Subcutaneous adipose tissue (tissue), 4 donors: ENCODE measurements around the gene UBE2E2. TPM values are rescaled to one million over a fixed set of nuclear protein-coding genes. Genes with fewer than 3 reads are reported as not detected.

Experiments
- total RNA-seq, 4 donors: library from RNA; depleted of rRNA; stranded (reverse); fragments of >200 nt; gene quantifications; one replicate each; pipeline ENCODE4 v1.1.0, GENCODE V29; 2016
- TF ChIP-seq, protein P1 (sequence below): fragments of 450-650 bp; IDR thresholded peaks from one replicate; pipeline ENCODE4 v1.5.1; 2016; ENCODE audit warnings: low read depth, mild to moderate bottlenecking, control low read depth, antibody characterized with exemption, moderate library complexity

The UBE2E2 gene
- total RNA-seq, 4 donors from 2014 or later = 48.0 to 89.0 (median 63.4) TPM

DNA sequence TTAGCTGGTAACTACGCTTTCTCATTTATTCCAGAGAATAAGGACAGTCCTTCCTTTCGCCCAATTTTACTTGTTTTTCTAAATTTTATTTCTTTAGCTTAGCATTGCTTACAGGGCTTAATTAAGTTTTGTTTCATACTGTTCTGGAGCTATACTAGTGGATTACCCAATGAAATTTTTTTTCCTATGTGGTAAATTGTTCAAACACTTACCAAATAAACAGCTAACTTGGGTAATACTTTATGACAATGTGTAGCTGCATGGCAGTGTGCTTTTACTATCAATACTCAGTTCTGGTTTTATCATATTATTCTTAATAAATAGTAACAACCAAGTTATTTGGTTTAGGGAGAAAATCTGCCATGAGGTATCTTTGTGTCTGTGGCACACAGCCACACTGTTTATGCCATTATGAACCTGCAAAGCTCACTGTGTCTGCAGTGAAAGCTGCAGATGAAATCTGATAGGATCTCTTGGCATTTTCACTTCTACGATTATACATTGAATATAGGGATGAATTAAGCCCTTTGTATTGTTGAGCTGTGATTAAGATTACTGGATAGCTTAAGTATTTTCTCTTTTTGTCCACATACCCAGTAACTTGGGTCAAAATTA, 37.2 kb downstream of the UBE2E2 start:
- TF ChIP-seq, protein P1, sequence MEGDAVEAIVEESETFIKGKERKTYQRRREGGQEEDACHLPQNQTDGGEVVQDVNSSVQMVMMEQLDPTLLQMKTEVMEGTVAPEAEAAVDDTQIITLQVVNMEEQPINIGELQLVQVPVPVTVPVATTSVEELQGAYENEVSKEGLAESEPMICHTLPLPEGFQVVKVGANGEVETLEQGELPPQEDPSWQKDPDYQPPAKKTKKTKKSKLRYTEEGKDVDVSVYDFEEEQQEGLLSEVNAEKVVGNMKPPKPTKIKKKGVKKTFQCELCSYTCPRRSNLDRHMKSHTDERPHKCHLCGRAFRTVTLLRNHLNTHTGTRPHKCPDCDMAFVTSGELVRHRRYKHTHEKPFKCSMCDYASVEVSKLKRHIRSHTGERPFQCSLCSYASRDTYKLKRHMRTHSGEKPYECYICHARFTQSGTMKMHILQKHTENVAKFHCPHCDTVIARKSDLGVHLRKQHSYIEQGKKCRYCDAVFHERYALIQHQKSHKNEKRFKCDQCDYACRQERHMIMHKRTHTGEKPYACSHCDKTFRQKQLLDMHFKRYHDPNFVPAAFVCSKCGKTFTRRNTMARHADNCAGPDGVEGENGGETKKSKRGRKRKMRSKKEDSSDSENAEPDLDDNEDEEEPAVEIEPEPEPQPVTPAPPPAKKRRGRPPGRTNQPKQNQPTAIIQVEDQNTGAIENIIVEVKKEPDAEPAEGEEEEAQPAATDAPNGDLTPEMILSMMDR = no peak

DNA sequence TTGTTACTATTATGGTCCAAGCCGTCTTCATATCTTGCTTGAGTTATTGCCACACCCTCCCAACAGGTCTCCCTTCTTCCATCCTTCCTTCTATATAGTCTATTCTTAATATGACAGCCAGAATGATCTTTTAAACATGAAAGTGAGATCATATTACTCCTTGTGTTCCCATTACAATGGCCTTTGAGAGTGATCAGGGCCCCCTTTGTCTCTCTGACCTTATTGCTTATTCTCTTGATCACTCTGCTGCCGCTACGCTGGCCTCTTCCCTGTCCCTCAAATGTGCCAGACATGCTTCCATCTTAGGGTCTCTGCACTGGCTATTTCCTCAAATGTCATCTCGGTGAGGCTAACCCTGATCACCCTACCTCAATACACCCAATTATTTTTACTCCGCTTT, 38.1 kb downstream of the UBE2E2 start:
- TF ChIP-seq, protein P1 = no peak

DNA sequence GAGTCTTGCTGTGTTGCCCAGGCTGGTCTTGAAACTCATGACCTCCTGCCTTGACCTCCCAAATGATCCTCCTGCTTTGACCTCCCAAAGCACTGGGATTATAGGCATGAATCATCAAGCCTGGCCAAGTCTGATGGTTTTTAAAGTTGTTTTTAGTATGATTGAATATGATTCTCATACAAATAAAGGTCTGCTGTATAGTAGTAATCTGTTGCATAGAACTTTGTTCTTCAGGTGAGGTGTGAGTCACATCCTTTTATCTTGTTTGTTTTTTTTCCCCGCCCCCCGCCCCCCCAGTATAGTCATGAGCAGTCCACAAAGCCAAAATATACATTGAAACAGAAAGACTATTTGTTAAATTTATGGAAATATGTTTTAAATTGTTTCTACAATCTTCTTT, 39.0 kb downstream of the UBE2E2 start:
- TF ChIP-seq, protein P1 = no peak

- TF ChIP-seq, protein P1 = no peak
Observed at GRCh38 chr3:23244324-23245041, 41.4 kb downstream of the UBE2E2 start.

- TF ChIP-seq, protein P1 = no peak
Observed at GRCh38 chr3:23246651-23247050, 43.5 kb downstream of the UBE2E2 start.

GRCh38 chr3:23248594-23249131, 45.5 kb downstream of the UBE2E2 start:
- TF ChIP-seq, protein P1 = no peak

DNA sequence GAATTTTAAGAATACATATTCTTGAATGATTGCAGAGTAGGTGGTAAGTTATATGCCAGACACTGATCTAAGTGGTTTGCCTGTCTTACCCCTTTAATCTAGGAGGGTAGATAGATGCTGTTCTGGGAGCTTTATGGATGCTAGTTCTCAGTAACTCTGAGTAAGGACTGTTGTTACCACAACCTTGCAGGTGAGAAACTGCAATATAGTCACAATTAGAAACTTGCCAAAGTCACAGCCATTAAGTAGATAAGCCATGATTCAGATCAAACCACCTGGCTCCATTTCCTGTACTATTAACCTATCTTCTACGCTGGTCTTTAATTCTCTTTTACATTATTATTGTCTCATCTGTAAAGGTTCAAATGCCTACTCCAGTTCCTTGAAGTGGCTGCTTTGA, 46.8 kb downstream of the UBE2E2 start:
- TF ChIP-seq, protein P1 = no peak
